GM18867 (cell line): ENCODE measurements around the gene CMSS1.

Experiments
- ATAC-seq: cut with Tn5 transposase; IDR thresholded peaks from one replicate; pipeline ENCODE4 v1.9.1; 2021; ENCODE audit warnings: mild to moderate bottlenecking, moderate library complexity; ENCODE audit not compliant: unreplicated experiment

The CMSS1 gene

DNA sequence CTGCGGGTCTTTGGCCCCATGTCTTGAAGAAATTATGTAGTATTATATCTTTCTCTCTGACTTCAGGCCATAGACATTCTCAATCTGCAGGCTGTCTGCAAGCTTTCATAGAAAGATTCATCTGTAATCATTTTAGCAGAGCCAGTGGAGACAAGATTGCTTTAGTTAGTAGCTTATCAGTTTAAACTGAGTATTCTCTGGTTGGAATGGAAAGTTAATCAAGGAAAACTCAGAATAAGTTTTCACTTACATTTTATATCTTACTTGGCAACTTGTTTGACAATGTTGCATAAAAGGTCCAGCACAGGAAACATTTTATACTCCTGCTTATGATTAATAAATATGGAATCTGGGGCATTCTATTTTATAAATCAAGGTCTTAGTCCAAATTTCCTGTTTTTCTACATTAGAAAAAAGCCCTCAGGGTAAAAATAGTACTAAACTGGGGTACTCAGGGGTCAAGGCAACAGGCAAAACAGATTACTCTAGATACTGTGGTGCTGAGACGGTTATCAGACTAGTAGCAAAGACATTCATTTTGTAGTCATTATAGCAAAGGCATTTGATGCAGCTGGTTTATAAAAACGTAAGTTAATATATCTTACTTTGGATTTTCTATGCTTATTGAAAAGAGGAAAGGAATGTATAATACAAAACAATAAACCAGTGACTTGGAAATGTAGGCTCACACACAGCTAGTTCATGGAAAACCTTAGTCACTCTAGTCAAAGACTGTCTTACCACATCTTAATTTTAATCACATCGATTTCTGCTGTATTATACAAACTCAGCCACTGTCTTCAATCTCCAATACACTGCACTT lies 341.9 kb downstream of the CMSS1 start:
- ATAC-seq: no peak

DNA sequence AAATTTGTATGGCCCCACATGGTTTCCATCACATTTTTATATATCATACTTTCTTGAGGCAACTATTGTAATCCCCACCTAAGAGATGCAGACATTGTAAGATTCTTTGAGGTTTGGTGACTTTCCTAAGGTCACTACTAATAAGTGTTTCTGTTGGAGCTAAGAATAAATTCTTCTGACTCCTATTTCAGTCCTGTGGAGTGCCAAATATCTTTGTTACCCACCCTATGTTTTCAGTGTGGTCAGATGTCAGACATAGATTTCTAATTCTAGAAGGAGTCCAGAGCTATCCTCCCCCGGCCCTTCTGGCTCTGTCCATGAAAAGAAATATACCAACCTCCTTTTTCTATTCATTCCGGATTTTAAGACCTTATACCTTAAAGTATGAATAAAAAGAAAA lies 342.9 kb downstream of the CMSS1 start:
- ATAC-seq: no peak

DNA sequence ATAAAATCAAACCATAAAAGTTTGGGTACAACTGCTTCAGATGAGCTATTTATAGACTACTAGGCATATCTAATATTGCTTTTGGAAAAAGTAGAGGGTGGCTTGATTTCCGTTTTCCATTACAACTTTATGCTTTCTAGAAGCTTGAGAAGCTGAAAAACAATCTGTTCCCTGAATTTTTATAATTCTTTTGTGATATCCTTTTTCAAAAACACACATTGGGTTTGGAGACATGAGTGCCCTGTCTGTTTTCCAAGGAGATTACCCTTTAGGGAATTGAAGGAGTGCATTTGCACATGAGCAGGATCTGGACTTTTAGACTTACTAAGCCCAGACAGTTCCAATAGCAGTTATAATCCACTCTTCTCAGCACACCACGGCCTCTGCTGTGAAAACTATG lies 346.1 kb downstream of the CMSS1 start:
- ATAC-seq: no peak

DNA sequence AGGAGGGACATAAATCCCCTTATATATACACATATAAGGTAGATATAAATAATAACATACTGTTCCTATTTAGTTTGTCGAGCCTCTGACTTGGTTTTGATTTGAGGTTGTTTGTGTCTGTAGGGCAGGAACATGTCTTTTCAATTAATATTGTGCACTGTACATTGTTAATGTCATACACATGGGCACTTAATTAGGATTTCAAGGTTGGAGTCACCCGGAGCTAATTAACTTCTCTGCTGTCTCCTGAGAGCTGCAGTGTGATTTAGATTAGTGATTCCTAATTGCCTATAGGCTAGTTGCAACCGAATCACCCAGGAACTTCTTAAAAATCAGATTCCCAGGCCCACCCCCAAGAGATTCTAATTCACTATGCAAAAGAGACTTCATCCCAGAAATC lies 347.1 kb downstream of the CMSS1 start:
- ATAC-seq: no peak

DNA sequence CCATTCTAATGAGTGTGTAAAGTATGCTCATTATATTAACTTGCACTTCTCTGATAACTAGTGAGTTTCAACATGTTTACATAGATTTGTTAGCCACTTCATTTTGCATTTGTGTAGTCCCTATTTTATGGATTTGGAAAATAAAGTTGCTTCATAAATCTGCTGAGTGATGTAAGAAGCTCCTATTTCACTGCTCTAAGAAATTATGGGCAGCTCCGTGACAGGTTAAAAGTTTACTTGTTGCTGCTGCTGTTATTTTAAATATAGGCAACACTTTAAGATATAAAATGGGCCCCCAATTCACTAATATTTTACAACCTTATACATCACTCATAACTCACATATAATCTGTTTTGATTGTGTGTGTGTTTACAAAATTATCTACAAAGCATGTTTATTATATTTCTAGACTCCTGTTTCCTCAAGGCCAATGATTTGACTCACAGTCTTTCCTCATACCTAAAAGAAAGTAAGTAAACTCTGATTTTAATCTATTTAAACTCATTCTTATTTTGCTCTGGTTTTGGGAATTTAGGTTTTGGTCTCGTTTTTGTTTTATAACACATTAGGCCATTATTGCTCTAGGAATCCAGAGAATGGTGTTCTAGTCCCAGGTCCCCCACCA lies 348.4 kb downstream of the CMSS1 start:
- no peak for ATAC-seq

DNA sequence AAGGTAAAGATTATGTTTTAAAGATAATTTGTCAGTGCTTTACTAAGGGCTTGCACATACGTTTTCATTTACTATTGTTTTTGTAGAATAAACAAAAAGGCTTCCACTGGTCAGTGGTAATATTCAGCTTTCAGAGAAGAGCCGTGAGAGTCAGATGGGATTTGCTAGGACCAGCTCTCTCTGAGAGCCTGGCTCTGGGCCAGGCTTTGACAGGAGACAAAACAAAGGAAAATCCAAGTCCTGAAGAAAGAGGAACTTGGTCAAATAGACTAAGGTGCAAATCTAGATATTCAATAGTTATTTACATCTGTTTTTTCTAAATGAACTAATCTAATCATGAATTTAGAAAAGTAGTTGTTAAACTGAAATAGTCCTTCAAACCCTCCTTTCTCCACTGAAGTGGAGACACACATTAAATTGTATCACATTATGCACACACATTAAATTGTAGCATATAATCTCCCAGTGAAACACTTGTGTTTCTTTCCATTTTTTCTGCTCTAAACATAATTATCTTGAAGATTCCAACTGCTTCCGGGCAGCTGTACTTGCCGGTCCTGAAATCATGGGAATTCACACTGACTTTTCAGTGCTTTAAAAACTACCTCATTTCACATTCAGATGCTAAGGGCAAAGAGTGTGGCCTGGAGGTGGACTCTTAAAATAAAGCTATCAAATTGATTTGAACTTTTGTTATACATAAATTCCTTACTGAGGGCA lies 351.7 kb downstream of the CMSS1 start:
- no peak for ATAC-seq

DNA sequence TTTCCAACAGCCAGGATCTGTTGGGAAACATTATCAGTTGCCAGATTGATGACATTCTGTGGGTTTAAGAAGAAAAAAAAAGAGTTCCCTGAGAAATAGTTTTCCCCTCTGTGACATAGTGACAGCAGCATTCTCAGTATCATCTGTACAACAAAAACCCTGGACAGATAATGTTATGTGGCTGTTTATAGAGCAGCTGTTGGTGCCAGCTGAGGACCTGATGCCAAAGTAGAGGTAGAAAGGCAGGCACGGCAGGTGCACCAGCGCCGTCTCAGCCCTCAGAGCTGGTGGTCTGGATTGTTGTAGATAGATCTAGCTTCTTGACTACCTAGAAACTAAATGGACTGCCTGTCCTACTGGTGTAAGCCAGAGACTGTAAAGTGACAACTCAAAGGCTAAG lies 352.8 kb downstream of the CMSS1 start:
- no peak for ATAC-seq

DNA sequence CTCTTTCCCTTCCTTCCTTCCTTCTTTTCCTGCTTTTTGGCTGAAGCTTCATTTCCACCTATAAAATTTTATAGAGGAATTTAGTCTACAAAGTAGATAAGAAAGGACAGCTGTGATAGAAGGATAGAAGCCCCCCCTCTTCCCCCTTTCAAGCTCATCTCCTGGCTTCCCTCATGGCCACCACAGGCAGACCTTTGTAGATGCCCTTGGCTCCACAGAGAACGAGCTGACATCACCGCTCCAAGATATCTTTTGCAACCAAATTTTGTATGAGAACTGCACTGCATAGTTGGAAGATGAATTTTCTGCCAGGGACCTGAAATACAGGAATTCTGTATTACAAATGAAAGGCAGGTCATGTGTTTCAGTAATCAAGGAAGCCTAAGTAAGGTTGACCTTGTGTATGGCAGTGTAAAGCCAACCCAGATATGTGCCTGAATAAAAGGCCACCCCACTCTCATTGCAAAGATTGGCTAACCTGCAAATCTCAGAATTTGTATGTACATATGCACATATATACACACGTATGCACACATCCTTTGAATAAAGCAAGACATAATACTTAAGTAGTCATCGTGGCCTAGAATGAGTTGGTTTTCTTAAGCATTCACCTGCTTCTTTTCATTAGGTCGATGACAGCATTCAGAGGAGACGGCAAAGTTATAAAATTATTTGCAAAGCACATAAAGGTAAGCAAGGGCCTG lies 353.7 kb downstream of the CMSS1 start:
- no peak for ATAC-seq

DNA sequence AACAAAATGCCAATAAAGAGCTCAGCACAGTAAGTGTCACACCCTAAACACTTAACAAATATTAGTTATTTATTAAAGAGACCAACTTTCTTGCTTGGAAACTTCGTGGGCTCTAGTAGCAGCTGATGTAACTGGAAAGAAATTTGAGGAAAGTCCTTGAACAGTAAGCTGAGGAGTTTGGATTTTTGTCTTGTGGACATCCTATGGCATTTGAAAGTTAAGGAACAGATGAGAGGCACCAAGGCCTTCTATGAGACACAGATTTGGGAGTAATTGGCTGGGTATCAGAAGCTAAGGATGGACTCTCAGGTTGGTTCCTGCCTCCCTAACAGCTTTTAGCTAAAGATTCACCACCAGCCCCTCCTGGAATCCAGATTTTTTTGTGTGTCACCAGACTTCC lies 356.3 kb downstream of the CMSS1 start:
- no peak for ATAC-seq

DNA sequence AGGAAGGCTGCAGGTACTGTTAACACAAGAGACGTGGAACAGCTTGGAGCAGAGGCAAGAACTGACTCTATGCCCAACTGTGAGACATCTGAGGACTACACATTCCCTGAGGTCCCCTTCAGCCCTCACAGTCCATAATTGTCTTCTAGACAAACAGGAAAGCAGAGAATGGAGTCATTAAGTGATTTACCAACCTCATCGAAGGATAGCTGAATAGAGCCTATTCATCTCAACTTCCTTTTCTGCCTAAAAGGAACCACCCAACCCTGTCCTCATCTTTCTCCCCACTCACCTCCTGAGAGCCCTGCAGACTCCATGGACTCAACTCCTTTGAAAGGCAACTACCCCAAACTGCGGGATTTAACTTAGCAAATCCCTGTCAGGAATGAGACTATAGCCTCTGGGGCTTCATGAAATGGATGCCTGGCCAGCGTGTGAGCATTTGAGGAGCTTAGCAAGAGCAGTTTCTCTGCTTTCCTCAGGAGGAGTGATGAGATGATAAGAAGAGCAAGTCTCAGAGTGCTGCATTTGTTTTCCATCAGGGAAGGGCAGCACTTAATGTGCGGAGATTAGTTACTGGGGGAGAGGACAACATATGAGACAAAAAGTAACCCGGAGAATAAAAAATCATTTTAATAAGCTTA lies 358.1 kb downstream of the CMSS1 start:
- no peak for ATAC-seq

DNA sequence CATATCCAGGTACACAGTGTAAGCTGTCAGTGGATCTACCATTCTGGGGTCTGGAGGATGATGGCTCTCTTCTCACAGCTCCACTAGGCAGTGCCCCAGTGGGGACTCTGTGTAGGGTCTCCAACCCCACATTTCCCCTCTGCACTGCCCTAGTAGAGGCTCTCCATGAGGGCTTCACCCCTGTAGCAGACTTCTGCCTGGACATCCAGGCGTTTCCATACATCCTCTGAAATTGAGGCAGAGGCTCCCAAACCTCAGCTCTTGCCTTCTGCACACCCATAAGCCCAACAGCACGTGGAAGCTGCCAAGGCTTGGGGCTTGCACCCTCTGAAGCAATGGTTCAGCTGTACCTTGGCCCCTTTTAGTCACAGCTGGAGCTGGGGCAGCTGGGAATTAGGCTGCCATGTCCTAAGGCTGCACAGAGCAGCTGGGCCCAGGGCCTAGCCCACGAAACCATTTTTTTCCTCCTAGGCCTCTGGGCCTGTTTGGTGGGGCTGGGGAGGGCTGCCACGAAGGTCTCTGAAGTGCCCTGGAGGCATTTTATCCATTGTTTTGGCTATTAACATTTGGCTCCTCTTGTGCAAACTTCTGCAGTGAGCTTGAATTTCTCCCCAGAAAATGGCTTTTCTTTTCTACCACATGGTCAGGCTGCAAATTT lies 362.2 kb downstream of the CMSS1 start:
- ATAC-seq: no peak

DNA sequence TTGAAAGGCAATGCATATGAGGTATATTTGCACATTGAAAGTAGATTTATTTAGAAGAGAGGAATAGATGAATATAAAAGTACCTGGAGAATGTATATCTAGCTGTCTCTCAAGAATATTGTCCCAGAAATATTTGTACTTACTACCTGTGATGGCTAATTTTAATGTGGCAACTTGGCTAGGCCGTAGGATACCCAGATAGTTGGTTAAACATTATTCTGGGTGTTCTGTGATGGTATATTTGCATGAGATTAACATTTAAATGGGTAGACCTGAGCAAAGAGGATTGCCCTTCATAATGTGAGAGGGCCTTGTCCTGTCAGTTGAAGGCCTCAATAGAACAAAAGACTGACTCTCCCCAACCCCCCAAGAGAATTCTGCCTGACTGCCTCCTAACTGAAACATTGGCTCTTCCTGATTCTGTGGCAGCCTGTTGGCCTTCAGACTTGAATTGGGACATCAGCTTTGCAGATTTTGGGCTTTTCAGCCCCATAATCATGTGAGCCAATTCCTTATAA lies 366.0 kb downstream of the CMSS1 start:
- no peak for ATAC-seq

DNA sequence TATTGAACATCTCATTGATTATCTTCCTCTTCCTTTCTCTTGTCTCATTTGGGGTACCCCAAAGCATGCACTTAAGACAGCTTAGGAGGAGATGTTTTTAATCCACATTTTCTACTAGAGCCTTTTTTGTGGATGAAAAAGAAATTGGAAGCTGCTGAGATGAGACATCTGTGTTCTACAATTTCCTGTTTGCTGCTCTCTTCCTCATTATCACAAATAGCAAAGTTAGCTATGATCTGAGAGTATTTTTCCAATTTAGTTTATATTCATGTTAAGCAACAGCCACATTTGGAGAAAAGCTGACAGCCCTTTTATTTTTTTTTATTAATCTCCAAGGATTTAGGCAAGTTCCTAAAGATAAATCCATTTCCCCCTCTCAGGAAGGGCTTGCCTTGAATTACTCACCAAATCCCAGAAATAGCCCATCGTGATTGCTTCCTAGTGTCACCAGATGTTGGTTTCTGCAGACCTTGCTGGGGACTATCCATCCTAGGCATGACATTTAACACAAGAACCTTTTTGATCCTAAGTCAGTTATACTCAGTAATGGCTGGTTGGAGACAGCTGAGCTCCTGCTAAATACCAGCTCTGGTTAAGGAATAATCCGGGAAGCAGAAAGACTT lies 367.4 kb downstream of the CMSS1 start:
- no peak for ATAC-seq

DNA sequence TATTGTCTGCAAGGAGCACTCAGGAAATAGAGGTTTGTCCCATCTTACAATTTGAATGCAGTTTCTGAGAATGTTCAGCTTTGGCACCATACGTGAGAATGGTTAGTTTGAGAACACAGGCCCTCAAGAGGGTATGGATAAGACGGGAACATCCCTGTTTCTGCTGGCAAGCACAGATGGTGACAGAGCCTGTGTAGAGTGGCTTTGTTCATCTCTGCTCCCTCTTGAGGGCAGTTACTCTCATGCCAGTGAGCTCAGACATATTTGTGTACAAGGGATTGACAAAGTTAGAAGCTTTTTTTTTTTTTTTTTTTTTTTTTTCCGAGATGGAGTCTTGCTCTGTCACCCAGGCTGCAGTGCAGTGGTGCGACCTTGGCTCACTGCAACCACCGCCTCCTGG lies 368.2 kb downstream of the CMSS1 start:
- ATAC-seq: no peak

DNA sequence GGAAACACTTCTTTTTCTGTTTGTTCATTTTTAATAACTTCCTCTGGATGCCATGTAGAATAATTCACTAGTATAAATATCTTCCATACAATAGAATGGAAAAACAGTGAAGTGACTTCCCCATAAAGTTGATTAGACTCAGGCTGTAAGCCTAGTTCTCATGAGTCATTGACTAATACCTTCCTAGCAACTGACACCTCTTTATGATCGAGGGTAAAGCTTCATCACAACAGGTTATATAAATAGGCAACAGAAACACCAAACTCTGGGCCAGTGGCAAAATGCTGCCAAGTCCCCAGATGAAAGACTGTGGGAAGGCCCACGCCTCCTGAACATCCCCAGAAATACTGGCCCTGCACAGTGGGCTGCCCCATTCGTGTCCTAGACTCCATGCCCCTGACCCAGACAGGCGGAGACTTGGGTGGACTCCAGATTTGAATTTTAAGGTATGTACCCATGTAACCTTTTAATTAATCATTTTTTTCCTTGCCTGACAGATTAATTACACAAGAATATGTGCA lies 371.8 kb downstream of the CMSS1 start:
- no peak for ATAC-seq

DNA sequence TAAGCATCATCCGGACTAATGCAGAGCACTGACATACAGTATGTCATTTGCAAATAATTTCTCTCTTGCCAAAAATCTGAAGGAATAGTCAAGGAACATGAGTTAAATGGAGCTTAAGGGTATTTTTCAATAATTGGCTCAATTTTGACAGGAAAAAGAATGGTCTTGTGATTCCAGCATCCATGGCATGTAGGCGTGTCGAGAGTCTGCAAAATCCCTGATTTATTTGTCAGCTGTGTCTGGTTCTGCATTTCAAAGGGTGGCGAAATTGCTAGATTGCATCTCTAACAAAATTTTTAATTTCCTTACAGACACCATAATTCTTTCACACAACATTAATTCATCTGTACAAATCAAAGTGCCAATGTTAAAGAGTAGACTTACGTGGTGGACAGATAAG lies 377.7 kb downstream of the CMSS1 start:
- no peak for ATAC-seq

DNA sequence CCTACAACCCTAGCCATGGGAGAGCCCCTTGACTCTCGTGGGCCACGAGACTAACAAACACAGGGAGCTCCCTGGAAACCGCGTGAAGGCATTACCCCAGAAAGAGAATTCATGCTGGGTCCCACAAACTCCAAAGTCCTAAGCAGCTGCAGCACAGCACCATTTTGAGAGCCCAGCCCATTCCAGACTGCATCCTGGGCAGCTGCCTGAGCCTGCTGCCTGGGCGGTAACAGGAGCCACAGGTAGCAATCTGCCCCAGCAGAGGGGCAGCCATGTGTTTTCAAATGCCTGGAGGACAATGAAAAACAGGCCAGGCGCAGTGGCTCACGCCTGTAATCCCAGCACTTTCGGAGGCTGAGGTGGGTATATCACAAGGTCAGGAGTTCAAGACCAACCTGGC lies 380.2 kb downstream of the CMSS1 start:
- ATAC-seq: no peak

DNA sequence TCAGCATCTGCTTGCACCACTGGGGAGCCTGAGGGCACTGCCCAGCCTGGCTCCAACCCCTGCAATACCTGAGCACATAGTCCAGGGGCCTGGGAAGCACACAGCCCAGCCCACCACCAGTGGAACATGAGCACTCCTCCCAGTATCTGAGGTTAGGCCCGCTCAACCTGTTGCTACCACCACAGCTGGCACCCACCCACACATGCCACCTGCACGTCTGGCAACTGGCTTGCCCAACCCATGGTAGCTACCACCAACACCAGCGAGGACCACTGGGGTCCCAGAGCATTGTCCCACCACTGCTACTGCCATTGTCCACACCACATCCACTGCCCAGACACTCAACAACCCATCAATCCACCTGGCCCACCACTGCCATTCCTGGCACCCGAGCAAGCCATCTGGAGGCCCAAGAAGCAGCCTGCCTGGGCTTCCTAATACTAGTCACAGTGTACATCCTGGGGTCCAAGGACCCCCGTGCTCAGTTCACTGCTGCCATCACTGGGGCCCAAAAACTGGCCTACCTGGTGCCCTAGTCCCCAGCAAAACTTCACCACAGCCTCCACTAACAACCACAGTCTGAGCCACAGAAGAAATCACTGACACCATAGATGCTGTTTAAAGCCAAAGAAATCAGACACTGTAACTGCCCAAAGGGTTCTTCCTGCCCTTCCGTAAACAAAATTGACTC lies 381.1 kb downstream of the CMSS1 start:
- no peak for ATAC-seq

DNA sequence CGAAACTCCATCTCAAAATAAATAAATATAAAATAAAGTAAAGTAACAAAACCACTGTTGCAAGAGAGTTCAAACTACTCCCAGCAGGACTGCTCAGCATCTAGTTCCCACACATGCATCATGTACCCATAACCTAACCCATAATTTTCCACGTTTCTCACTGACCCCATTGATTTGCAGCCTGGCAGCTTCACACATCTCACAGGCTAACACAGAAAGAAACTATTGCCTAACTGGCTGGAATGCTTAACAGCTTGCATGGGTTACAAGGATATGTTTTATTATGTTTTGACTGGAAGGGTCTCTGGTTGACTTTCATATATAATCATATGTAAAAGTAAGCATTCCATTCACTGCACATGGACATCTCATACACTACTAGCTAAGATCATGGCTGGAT lies 387.5 kb downstream of the CMSS1 start:
- ATAC-seq: no peak
